ENCODE measurements around the gene RAPGEF3.

GRCh38 chr12:47698055-47698454 lies 60.6 kb downstream of the RAPGEF3 start:
- no peak for TF ChIP-seq CTCF (IDR thresholded peaks at IDR 0.05; ENCODE audit: borderline replicate concordance, extremely low read depth, low read length, poor library complexity, severe bottlenecking)
- no peak for TF ChIP-seq EZH2 (IDR thresholded peaks at IDR 0.05; ENCODE audit: borderline replicate concordance, low read depth, low read length, severe bottlenecking)
